ENCODE measurements around the gene EFNA2.
A peak's percentile ranks its signal among the peaks of the same experiment; 100 is the strongest.
"Not testable (repeated sequence)": the region's sequence is repeated elsewhere in the genome, so short reads cannot be mapped to it uniquely, and the experiment has no call there.

Gene EFNA2

DNA sequence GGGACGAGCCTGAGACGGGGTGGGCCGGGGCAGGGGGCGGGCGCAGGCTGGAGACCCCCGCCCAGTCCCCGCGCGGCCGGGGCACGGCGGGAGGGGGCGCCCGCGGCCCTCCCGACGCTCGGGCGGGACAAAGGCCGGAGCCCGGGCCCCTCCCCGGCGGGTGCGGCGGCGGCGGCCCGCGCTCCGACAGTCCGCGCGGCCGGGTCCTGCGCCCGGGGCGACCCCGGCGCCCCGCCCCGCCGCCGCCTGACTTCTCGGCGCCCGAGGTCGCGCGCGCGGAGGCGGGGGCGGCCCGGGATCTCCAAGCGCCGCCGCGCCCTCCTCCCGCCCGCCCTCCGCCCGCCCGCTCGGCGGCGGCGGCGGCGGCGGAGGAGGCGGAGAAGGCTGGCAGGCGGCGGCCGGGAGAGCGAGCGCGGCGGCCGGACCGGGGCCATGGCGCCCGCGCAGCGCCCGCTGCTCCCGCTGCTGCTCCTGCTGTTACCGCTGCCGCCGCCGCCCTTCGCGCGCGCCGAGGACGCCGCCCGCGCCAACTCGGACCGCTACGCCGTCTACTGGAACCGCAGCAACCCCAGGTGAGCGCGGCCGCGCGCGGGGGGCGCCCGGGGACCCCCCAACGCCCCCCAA lies at the start of gene EFNA2:
Gene EFNA2 (plus strand): TSS at position 137 of the 624 bp plus-strand sequence. CDS start 296 bp downstream, at position 433.
- DNase-seq (ENCODE audit: low read depth): no peak

DNA sequence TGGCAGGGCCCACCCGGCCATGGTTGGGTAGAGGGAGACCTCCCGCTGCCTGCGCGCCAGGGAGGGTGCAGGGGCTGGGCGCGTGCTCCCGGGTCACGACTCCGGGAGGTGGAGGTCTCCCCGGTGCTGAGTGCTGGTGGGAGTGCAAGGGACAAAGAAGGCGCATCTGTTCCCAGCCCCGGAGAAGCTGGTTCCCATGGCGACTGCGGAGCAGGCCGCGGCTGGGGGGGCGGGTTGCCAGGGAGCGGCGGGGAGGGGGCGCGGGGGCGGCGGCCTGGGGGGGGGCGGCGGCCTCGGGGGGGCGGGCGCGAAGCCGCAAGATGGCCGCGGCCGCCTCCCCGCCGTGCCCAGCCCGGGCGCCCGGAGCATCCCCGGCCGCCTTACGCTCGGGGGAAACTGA lies 49.1 kb upstream of the EFNA2 start:
- DNase-seq (ENCODE audit: low read depth): no peak

DNA sequence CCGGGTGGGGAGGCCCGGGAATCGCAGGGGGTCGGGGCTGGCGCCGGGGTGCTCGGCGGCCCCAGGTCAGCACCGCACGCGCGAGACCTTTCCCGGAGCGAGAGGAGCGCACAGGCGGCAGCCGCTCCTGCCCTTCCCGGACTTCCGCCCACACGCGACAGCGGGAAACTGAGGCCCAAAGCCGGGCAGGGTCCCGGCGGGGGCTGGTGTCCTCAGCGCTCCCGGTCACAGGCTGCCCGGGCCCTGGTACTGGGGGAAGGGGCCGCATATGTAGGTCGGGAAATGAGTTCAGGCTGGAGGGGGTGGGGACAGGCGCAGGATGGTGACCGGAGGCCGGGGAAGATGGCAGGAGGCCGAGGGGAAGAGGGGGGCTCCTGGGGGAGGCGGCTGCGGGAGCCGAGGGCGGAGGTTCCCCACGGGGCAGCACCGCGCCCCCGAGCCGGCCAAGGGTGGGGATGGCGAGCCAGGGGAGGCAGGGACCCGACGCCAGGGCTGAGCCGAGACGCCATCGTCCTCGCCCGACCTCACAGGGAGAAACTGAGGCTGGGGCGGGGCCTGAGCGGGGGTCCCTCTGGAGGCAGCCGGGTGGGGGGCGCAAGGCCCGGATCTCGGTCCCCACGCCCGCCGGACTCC lies 48.5 kb upstream of the EFNA2 start:
- no peak for DNase-seq (ENCODE audit: low read depth)

DNA sequence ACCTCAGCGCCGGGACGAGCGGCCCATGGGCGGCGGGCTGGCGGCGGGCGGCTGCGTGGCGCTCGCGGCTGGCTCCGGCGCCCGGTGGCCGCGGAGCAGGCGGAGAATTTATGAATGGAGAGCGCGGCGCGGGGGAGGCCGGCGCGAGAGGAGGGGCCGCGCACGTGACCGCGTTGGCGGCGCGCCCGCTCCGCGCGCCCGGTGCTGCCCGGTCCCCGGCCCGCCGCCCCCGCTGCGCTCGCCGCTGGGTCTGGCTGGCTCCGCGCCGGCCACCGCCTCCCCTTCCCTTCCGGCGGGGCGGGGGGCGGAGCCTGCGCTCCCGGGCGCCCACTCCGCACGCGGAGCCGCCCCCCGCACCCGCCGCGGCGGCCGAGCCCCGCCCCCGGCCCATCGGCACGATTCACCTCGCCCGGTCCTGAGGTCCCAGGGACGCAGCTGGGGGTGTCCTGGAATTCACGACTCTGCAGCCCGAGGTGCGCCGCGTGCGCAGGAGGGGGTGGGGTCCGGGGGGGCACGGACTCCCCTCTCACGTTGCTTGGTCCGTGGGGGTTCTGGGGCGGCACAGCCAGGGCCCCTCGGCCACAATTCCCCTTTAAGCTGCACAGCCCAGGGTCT lies 47.8 kb upstream of the EFNA2 start, which contains the start of gene CBARP:
Gene CBARP (minus strand): TSS at position 252 of the 615 bp plus-strand sequence. CDS start 1,905 bp downstream, outside the sequence.
- DNase-seq (ENCODE audit: low read depth): no peak

DNA sequence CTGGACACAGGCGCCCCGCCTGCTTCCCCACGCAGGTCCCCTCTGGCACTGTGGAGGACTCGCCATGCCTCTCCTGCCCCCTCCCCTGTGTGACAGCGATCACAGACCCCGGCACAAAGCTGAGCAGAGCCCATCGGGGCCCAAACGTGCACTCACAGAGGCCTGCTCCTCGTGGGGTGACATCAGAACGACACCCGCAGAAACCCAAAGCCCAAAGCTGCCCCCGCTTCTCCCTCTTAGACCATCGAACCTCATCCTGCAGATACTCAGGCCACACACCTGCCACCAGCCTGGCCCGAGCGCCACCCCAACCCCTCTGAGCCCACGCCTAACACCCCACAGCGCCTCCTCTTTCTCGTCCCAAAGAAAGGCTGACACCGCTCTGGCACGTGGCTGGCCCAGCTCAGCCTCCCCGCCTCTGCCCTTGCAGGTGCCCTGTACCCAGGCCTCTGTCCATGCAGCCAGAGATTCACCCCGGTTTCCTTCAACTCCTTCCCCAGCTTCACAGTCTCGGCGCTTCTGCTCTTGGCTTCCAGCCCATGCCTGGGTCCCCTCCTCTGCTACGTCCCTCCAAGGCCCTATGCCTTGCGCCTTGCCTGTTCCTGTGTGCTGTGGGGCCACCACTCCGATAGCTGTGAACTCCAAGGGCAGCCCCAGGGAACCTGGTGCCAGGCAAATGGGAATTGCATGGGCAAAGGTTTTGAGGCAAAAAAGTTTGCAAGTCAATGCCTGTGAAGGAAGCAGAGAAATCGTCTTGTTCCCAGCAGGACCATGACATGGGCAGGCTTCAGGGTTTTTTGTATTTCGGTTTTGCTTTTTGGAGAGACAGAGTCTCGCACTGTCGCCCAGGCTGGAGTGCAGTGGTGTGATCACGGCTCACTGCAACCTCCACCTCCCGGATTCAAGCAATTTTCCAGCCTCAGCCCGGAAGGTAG lies 47.0 kb upstream of the EFNA2 start:
- DNase-seq (ENCODE audit: low read depth): no peak

DNA sequence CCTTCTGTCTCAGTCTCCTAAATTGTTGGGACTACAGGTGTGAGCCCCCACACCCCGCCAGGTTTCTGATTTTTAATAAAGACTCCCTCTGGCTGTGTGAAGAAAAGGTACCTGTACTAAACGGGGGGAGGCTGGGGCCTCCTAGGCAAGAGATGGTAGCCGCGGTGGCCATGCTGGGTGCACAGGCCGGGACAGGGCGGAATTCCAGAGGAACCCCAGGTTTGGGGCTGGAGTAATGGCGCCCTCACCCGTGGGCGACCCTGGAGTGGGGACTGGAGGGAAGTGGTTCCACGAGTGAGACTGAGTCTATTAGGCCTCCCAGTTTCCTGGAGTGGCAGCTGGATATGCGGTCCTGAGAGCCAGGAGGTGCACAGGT lies 46.3 kb upstream of the EFNA2 start:
- no peak for DNase-seq (ENCODE audit: low read depth)

DNA sequence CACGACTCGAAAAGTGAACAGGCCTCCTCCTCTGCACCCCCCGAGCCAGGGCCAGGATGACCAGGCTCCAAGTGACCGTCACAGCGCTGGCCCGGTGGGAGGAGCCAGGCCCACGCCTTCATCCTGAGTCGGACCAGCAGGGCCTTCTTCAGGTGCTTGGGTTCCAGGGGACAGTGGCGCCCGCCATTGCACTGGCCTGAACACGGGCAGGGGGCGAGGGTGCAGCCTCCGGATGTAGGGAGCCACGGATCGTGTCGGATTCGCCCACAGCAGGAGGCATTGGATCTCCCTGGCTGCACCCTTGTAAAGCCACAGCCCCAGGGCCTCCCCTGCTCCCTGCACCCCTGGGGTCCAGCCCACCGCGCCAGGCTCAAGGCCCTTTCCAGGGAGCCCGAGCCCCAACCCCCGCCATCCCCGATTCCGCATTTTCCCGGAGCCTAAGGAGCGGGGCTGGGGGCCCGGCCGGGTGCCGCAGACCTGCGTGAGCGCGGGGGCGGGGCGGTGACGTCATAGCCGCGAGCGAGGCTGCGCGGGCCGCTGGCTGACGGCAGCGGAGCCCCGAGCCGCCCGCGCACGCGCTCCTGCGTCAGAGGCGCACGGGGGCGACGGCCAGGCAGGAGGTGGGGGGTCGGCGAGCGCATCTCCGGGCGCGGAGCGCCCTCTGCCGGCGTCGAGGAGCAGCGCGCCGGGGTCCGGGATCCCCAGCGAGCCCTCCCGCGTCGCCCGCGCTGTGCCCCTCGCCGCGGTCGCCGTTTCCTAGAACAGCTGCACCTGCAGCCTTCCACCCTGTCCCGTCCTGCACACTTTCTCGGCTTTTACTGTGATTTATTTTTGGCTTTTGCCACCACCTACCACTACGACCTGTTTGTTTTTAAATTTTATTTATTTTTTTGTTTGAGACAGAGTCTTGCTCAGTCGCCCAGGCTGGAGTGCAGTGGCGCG lies 45.6 kb upstream of the EFNA2 start:
- peak; percentile 92 for DNase-seq (ENCODE audit: low read depth)

DNA sequence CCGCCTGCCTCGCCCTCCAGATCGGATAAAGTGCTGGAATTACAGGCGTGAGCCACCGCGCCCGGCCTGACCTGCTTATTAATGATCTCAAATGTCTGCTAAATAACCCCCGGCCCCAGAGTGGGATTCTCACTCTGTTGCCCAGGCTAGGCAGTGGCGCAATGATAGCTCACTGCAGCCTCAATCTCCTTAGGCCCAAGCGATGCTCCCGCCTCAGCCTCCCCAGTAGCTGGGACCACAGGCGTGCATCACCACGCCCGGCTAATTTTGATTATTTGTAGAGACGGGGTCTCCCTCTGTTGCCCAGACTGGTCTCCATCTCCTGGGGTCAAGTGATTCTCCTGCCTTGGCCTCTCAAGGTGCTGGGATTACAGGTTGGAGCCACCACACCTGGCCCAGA lies 44.7 kb upstream of the EFNA2 start:
- no peak for DNase-seq (ENCODE audit: low read depth)

DNA sequence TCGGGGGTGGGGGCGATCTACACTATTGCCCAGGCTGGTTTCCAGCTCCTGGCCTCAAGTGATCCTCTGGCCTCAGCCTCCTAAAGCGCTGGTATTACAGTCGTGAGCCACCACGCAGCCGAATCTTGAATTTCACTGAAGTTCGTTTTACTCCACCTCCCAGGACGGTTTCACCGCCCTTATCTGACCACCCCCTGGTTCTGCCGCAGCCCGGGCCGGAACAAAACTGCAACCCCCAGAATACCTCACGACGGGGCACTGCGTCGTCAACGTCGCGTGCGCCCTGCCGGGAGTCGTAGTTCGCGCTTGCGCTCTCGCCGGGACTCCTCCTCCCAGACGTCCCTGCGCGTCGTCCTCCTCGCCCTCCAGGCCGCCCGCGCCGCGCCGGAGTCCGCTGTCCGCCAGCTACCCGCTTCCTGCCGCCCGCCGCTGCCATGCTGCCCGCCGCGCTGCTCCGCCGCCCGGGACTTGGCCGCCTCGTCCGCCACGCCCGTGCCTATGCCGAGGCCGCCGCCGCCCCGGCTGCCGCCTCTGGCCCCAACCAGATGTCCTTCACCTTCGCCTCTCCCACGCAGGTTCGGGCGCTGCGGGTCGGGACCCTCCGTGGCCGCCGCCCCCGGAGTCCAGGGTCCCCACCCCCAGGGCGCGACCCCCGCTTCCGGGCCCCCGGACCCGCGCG lies 44.1 kb upstream of the EFNA2 start, which contains the start of gene ATP5F1D:
Gene ATP5F1D (plus strand): TSS at position 335 of the 679 bp plus-strand sequence. CDS start 100 bp downstream, at position 435.
- peak; percentile 91 for DNase-seq (ENCODE audit: low read depth)

DNA sequence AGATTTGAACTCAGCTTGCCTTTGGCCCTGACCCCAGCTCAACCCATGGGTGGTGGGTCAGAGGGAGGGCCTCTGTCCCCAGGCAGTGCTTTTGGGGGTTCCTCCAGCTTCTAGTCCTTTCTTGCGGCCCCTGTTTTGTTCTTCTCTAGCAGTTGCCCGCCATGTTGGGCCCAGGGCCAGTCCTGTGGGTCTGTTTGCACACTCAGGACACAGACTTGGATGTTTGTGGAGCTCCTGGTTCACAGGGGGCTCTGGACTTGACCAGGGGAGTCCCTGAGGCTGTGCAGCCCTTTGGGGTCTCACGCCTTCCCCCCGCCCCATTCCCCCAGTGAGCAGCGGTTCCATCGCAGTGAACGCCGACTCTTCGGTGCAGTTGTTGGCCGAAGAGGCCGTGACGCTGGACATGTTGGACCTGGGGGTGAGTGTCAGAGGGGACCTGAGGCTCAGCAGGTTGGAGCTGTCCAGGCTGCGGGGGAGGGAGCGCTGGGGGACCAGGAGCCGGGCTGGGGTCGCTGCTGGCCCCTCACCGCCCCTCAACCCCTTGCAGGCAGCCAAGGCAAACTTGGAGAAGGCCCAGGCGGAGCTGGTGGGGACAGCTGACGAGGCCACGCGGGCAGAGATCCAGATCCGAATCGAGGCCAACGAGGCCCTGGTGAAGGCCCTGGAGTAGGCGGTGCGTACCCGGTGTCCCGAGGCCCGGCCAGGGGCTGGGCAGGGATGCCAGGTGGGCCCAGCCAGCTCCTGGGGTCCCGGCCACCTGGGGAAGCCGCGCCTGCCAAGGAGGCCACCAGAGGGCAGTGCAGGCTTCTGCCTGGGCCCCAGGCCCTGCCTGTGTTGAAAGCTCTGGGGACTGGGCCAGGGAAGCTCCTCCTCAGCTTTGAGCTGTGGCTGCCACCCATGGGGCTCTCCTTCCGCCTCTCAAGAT lies 41.6 kb upstream of the EFNA2 start:
- peak; percentile 81 for DNase-seq (ENCODE audit: low read depth)

DNA sequence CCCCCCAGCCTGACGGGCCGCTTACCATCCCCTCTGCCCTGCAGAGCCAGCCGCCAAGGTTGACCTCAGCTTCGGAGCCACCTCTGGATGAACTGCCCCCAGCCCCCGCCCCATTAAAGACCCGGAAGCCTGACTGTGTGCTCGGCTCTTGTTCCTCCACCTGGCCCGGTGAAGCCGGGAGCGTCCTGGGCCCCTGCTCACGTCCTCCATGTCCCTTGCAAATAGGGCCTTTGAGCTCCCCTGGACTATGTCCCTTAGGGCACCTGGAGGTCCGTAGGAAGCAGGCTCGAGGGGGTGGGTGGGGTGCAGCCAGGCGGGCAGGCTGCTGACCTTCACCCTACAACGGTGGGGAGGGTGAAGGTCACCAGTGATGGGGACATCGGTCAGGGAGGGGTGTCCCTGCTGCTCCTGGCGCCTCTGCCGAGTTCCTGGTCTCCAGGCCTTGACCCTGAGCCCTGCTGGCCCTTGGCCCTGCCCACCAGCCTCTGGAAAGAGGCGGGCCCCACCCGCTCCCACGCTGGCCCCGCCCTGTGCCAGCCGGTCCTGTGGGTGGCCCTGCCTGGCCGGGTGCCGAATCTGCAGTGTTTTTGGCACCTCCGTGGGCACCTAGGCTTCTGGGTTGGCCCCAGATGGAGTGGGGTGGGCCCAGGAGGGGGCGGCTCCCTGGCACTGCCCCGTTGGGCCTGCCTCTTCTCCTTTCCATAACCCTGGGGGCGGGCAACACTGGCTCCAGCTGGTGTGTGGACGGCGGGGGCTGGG lies 40.8 kb upstream of the EFNA2 start:
- DNase-seq (ENCODE audit: low read depth): no peak

DNA sequence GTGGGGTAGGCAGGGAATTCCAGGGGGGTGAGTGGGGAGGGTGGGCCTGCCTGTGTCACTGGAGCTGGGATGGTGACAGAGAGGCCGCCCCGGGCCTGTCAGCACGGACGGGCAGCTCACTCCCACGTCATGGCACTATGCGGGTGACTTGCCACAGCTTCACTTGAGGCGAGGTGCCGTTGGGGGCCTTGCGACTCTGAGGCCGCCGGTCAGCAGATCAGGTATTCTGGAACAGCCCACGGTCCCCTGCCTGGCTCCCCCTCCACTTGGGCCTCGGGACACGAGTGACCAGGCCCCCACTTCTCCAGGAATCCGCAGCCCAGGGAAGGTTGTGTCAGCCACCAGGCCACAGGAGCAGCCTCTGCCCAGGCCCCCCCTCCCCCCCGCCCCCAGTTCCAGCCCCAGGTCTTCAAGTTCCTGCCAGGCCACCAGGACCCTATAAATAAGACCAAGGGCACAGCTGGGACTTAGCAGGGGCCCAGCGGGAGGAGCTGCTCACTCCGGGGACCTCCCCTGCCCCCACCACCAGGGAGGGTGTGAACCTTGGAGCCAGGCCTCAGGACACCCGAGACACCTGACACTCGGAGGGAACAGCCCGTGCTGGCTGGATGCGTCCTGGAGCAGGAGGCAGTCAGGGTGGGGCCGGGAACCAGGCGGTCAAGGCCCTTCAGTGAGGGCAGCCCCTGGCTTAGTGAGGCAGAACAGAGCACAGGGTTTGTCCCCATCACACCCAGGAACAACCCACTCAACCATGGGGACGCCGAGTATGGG lies 40.0 kb upstream of the EFNA2 start:
- no peak for DNase-seq (ENCODE audit: low read depth)

DNA sequence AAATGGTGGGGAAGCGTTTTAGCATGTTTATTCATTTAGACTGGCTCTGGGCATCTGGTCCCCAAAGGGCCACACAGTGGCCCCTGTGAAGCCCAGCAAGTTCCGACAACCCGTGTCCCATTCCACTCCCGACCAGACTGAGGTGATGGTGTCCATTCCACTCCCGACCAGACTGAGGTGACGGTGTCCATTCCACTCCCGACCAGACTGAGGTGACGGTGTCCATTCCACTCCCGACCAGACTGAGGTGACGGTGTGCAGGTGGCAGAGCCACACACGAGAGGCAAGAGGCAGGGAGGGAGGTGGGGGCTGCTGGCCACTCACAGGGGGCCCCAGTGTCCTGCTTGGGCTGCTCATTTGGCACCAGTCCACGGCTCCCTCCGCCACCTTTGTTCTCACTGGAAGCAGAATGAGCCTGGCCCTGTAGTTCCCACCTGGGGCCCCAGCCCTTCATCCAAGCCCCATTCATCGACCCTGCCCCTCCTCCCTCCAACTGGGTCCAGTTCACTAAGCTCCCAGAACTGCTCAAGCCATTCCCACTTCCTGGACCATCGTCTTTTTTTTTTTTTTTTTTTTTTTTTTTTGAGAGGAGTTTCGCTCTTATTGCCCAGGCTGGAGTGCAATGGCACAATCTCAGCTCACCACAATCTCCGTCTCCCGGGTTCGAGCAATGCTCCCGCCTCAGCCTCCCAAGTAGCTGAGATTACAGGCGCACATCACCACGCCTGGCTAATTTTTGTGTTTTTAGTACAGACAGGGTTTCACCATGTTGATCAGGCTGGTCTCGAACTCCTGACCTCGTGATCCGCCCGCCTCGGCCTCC lies 39.2 kb upstream of the EFNA2 start:
- not testable (repeated sequence) for DNase-seq (ENCODE audit: low read depth)

DNA sequence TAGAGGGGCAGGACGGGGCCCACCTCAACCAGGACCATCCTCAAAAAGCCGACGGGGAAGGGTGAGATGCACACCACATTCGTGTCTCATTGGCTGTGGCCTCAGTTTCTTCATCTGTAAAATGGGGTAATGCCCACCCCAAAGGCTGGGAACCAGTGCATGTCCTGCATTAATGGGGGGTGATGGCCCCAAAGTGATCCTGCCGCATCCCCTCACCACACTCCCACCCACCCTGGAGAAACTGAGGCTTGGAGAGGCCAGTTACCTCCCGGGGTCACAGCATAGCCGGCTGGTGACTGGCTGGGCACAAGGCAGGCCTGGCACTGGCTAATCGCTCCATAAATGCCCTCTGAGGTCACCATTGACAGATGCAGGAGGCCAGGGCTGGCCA lies 37.9 kb upstream of the EFNA2 start:
- no peak for DNase-seq (ENCODE audit: low read depth)

DNA sequence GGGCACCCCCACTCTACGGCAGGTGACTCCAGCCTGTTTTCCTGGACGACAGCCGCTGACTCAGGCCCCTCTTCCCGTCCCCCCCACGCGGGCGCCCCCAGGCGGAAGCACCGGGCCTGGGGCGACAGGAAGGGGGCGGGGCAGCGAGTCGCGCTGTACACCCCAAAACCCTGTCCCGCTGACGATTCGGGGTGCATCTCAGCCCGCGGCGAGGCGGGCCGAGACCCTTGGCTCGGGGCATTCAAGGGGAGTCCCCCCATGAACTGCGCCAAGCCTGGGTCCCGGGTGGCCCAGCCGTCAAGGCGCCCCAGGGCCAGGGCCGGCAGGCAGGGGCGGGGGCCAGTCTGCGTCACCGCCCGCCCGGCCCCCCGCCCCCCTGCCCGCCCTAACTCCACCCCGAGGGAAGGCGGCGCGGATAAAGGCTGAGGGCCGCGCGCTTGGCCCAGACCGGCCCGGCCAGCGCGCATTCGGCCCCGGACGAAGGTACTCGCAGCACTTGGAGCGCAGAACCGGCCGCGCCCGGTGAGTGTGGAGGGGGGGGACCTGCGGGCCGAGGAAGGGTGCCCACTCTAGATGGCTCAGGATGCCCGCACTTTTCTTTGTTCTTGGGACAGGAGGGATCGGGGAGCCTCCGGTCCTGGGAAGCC lies 37.4 kb upstream of the EFNA2 start, which contains the start of gene MIDN:
Gene MIDN (plus strand): TSS at position 445 of the 647 bp plus-strand sequence. CDS start 1,714 bp downstream, outside the sequence.
- DNase-seq (ENCODE audit: low read depth): peak; percentile 65

DNA sequence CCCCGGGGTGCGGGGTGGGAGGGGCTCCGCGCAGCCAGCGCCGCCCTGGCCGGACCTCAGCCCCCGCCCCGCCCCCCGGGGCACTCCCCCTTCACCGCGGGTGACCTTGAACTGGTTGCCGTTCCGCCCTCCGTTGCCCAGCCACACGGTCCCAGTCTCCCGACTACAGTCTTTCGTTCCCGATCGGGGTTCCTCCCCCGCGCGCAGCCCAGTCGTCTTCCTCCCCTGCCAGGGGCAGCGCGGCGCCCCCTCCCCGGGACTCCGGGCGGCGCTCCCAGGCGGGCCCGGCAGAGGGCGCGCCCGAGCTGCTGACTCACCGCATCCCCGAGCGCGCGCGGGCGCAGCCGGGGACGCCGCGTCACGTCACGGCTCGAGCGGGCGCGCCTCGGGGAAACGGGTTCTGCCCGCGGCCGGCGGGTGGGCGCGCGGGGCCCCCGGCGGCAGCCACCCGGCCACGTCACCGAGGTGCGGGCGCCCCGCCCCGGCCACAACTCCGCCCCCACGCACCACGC lies 36.8 kb upstream of the EFNA2 start:
- peak; percentile 79 for DNase-seq (ENCODE audit: low read depth)

Data from activated T-helper 1 cell treated with Interleukin-2 at 50 U/mL for 16 hours (primary cell).